GM12891 (cell line): ENCODE measurements around the gene LRRC9.

Experiments used
- DNase-seq: peaks from one replicate; pipeline ENCODE4 v3.0.0; 2011; ENCODE audit warnings: low spot score; ENCODE audit not compliant: insufficient read length
- FAIRE-seq: peaks from 2 replicates; lab custom pipeline; 2011; peaks lifted over from hg19 to GRCh38; lab: Jason Lieb, UNC
- PAX5 ChIP-seq: IDR thresholded peaks from 2 replicates; pipeline ENCODE4 v1.6.1; 2011; ENCODE audit warnings: low read length, moderate library complexity, mild to moderate bottlenecking; ENCODE audit not compliant: insufficient read depth, severe bottlenecking
- POLR2A ChIP-seq: IDR thresholded peaks from 2 replicates; pipeline ENCODE4 v1.6.1; 2011; ENCODE audit warnings: low read depth, low read length, control low read depth
- POLR2AphosphoS5 ChIP-seq: IDR thresholded peaks from 2 replicates; pipeline ENCODE4 v1.6.1; 2011; ENCODE audit warnings: low read depth, low read length, control low read depth
- POU2F2 ChIP-seq: IDR thresholded peaks from 2 replicates; pipeline ENCODE4 v1.6.1; 2011; ENCODE audit warnings: low read depth, mild to moderate bottlenecking, control low read depth, low read length, moderate library complexity
- SPI1 ChIP-seq: IDR thresholded peaks from 2 replicates; pipeline ENCODE4 v1.6.1; 2011; ENCODE audit warnings: low read depth, low read length, control low read depth
- TAF1 ChIP-seq: IDR thresholded peaks from 2 replicates; pipeline ENCODE4 v1.6.1; 2011; ENCODE audit warnings: low read depth, low read length, control low read depth

Gene LRRC9

DNA sequence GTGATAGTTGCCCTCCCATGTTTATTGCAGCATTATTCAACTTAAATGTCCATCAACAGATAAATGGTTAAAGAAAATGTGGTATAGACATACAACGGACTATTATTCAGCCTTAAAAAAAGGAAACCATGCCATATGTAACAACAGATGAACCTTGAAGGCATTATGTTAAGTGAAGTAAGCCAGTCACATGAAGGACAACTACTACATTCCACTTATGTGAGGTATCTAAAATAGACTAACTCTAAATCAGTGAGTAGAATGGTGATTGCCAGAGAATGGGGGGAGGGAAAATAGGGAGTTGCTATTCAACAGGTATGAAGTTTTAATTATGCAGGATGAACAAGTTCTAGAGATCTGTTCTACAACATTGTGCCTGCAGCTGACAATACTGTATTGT, 181.8 kb downstream of the LRRC9 start:
- TF ChIP-seq PAX5 (no peak), POLR2A (no peak), POU2F2 (no peak), SPI1 (no peak), TAF1 (no peak), POLR2AphosphoS5 (no peak)
- DNase-seq (no peak), FAIRE-seq (no peak)

GRCh38 chr14:60102389-60102788, 182.4 kb downstream of the LRRC9 start:
- FAIRE-seq = no peak
- no peak for DNase-seq
- no peak for TF ChIP-seq POLR2A
- TF ChIP-seq POLR2AphosphoS5 = no peak
- TF ChIP-seq TAF1 = no peak
- no peak for TF ChIP-seq POU2F2
- no peak for TF ChIP-seq PAX5
- TF ChIP-seq SPI1 = no peak

GRCh38 chr14:60106339-60106738, 186.4 kb downstream of the LRRC9 start:
- TF ChIP-seq SPI1 (no peak), POLR2A (no peak), PAX5 (no peak)
- DNase-seq (no peak), FAIRE-seq (no peak)

- TF ChIP-seq PAX5 (no peak), POU2F2 (no peak), TAF1 (no peak), SPI1 (no peak), POLR2AphosphoS5 (no peak), POLR2A (no peak)
- FAIRE-seq = no peak
These were observed 187.5 kb downstream of the LRRC9 start for GRCh38 chr14:60107477-60107876.

GRCh38 chr14:60111732-60112131, 191.8 kb downstream of the LRRC9 start:
- TF ChIP-seq POLR2A = no peak
- no peak for TF ChIP-seq POU2F2
- no peak for TF ChIP-seq TAF1
- TF ChIP-seq POLR2AphosphoS5 = no peak
- no peak for TF ChIP-seq PAX5
- no peak for TF ChIP-seq SPI1
- FAIRE-seq = no peak

More at GRCh38 chr14:60107477-60107876, 187.5 kb downstream of the LRRC9 start:
- no peak for DNase-seq

More at GRCh38 chr14:60111732-60112131, 191.8 kb downstream of the LRRC9 start:
- no peak for DNase-seq
